ENCODE data around the gene SLC1A4.

SLC1A4 gene

GRCh38 chr2:64992990-64993389 lies 3.8 kb downstream of the SLC1A4 start:
- H3K27me3 ChIP-seq (ENCODE audit: insufficient read depth, poor library complexity, severe bottlenecking) = no peaks in the 10 kb centered on the region
- no peak for DNase-seq (ENCODE audit: low read depth in 1 of 2, low spot score in 1 of 2)
- no peak for TF ChIP-seq CTCF (IDR thresholded peaks at IDR 0.05; ENCODE audit: insufficient read depth, low read length)
- TF ChIP-seq POLR2AphosphoS5 (IDR thresholded peaks at IDR 0.05; ENCODE audit: low read depth) = no peak
- TF ChIP-seq SPI1 (IDR thresholded peaks at IDR 0.05; ENCODE audit: borderline replicate concordance, low read depth) = no peak
- no peak for TF ChIP-seq REST (IDR thresholded peaks at IDR 0.05; ENCODE audit: insufficient replicate concordance, low read depth)
- TF ChIP-seq GABPA (IDR thresholded peaks at IDR 0.05; ENCODE audit: low read depth) = no peak
- no peak overlapping the region for H3K4me3 ChIP-seq (replicated peaks; ENCODE audit: insufficient read depth, low read length)
- H3K27ac ChIP-seq (replicated peaks) = no peak overlapping the region

DNA sequence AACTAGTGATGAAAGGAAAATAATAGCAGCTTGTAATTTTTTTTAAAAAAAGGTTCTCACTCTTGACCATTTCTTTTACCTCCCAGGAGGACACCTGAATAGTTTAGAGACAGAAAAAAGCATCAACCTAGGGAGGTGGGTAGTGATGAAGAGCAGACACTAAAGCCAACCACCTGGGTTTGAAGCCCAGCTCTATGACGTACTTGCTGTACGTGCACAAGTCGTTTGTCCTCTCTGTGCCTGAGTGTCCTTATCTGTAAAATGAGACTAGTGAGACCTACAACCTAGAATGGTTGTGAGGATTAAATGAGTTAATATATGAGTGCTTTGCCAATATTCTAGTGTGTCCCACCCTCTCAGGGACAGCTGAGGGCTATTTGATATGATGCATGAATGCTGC lies 5.8 kb downstream of the SLC1A4 start:
- TF ChIP-seq SPI1 (IDR thresholded peaks at IDR 0.05; ENCODE audit: borderline replicate concordance, low read depth) (no peak), REST (IDR thresholded peaks at IDR 0.05; ENCODE audit: insufficient replicate concordance, low read depth) (no peak), POLR2AphosphoS5 (IDR thresholded peaks at IDR 0.05; ENCODE audit: low read depth) (no peak), CTCF (IDR thresholded peaks at IDR 0.05; ENCODE audit: insufficient read depth, low read length) (no peak), GABPA (IDR thresholded peaks at IDR 0.05; ENCODE audit: low read depth) (no peak)
- DNase-seq (ENCODE audit: low read depth in 1 of 2, low spot score in 1 of 2) = no peak
- no peaks in the 10 kb centered on the region for H3K27me3 ChIP-seq (ENCODE audit: insufficient read depth, poor library complexity, severe bottlenecking)
- no peak overlapping the region for H3K27ac ChIP-seq (replicated peaks)
- H3K4me3 ChIP-seq (replicated peaks; ENCODE audit: insufficient read depth, low read length) = no peak overlapping the region

DNA sequence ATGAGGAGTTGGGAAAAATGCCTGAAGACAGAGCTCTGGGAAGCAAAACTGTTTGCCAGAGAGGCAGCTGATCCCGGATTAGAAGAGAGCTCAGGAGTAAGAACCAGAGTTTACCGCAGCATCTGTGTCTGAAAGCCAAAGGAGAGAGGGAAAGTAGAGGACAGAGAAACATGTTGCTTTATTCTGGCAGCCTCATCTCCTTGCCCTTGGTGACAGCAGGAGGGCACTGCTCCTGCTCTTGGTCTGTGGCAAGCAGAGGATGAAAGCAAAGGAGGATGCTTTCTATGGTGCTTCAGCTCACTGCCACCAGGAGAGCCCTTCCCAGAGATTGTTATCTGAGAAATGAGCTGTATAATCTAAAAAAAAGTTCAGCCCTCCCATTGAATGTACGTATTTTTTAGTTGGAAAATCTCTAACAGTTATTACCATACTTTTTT lies 7.7 kb downstream of the SLC1A4 start:
- DNase-seq (ENCODE audit: low read depth in 1 of 2, low spot score in 1 of 2) = no peak
- no peak overlapping the region for H3K4me3 ChIP-seq (replicated peaks; ENCODE audit: insufficient read depth, low read length)
- no peak overlapping the region for H3K27ac ChIP-seq (replicated peaks)
- H3K27me3 ChIP-seq (ENCODE audit: insufficient read depth, poor library complexity, severe bottlenecking) = no peaks in the 10 kb centered on the region
- TF ChIP-seq POLR2AphosphoS5 (IDR thresholded peaks at IDR 0.05; ENCODE audit: low read depth) (no peak), CTCF (IDR thresholded peaks at IDR 0.05; ENCODE audit: insufficient read depth, low read length) (no peak), GABPA (IDR thresholded peaks at IDR 0.05; ENCODE audit: low read depth) (no peak), SPI1 (IDR thresholded peaks at IDR 0.05; ENCODE audit: borderline replicate concordance, low read depth) (no peak), REST (IDR thresholded peaks at IDR 0.05; ENCODE audit: insufficient replicate concordance, low read depth) (no peak)
